ENCODE results near the gene LRRTM3.

The LRRTM3 gene

DNA sequence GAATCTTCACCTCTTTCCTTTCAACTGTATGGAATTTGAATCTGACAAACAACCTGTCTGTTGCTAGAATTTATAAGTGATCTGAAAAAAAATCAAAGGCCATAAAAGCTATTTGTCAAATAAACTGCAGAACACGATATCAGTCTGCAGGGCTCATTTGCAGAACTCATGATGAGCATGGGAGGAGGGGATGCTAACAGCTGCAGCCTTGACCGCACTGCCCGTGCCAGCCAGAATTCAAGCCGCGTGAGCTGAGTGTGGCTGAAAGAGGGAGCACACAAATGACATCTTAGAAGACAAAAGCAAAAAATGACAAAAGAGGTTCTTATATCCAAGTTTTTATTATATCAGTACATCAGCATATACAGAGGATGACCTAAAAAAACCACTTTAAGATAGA lies 15.7 kb downstream of the LRRTM3 start:
- H3K9me3 ChIP-seq (replicated peaks; ENCODE audit: insufficient read depth, low read length): no peaks in the 10 kb centered on the region
- H3F3A ChIP-seq (ENCODE audit: insufficient read depth, low read length): no peaks in the 10 kb centered on the region
- no peaks in the 10 kb centered on the region for H3K36me3 ChIP-seq (replicated peaks; ENCODE audit: insufficient read depth, low read length)
- H3K9ac ChIP-seq (ENCODE audit: low read length): no peak overlapping the region
- TF ChIP-seq EZH2phosphoT487 (IDR thresholded peaks at IDR 0.05; ENCODE audit: low read length) (no peak), EZH2 (optimal IDR thresholded peaks at IDR 0.05; ENCODE audit: low read depth, low read length) (no peak)
- TF ChIP-seq, protein P1, sequence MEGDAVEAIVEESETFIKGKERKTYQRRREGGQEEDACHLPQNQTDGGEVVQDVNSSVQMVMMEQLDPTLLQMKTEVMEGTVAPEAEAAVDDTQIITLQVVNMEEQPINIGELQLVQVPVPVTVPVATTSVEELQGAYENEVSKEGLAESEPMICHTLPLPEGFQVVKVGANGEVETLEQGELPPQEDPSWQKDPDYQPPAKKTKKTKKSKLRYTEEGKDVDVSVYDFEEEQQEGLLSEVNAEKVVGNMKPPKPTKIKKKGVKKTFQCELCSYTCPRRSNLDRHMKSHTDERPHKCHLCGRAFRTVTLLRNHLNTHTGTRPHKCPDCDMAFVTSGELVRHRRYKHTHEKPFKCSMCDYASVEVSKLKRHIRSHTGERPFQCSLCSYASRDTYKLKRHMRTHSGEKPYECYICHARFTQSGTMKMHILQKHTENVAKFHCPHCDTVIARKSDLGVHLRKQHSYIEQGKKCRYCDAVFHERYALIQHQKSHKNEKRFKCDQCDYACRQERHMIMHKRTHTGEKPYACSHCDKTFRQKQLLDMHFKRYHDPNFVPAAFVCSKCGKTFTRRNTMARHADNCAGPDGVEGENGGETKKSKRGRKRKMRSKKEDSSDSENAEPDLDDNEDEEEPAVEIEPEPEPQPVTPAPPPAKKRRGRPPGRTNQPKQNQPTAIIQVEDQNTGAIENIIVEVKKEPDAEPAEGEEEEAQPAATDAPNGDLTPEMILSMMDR (IDR thresholded peaks at IDR 0.05; ENCODE audit: low read length): no peak
- H2AFZ ChIP-seq (ENCODE audit: low read length): no peak overlapping the region
- DNase-seq: no peak
- no peaks in the 10 kb centered on the region for H3K79me2 ChIP-seq (ENCODE audit: low read length)
- no peaks in the 10 kb centered on the region for H3K27me3 ChIP-seq (replicated peaks; ENCODE audit: insufficient read depth, low read length)
- H3K4me1 ChIP-seq (ENCODE audit: low read length): no peaks in the 10 kb centered on the region
- H4K20me1 ChIP-seq (ENCODE audit: insufficient read depth, low read length): no peaks in the 10 kb centered on the region
- H3K27ac ChIP-seq (ENCODE audit: low read length): no peak overlapping the region
- H3K4me2 ChIP-seq (ENCODE audit: low read depth, low read length): no peak overlapping the region
- no peaks in the 10 kb centered on the region for H3K9me2 ChIP-seq (replicated peaks; ENCODE audit: insufficient read depth, low read length)
- H3K4me3 ChIP-seq (ENCODE audit: low read length): no peak overlapping the region

DNA sequence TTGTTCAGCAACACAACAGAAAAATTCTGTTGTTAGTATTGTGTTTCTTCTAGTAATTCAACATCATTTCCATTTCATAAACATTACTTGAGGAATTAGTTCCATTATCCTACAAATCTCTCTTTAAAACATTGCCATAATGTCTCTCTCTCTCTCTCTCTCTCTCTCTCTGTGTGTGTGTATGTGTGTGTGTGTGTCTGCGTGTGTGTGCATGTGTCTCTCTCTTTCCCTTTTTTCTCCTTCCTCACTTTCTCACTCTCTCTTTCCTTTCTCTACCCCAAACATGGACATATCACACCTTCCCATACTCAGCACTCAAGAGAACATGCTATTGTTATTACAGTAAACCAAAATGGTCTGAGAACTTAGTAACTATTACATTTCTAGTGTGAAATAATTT lies 16.6 kb downstream of the LRRTM3 start:
- Histone ChIP-seq H3F3A (ENCODE audit: insufficient read depth, low read length) (no peaks in the 10 kb centered on the region), H3K36me3 (replicated peaks; ENCODE audit: insufficient read depth, low read length) (no peaks in the 10 kb centered on the region), H4K20me1 (ENCODE audit: insufficient read depth, low read length) (no peaks in the 10 kb centered on the region), H3K27ac (ENCODE audit: low read length) (no peak overlapping the region), H3K79me2 (ENCODE audit: low read length) (no peaks in the 10 kb centered on the region), H3K4me1 (ENCODE audit: low read length) (no peaks in the 10 kb centered on the region), H3K9me2 (replicated peaks; ENCODE audit: insufficient read depth, low read length) (no peaks in the 10 kb centered on the region), H3K4me3 (ENCODE audit: low read length) (no peak overlapping the region), H2AFZ (ENCODE audit: low read length) (no peak overlapping the region), H3K4me2 (ENCODE audit: low read depth, low read length) (no peak overlapping the region), H3K9ac (ENCODE audit: low read length) (no peak overlapping the region), H3K27me3 (replicated peaks; ENCODE audit: insufficient read depth, low read length) (no peaks in the 10 kb centered on the region), H3K9me3 (replicated peaks; ENCODE audit: insufficient read depth, low read length) (no peaks in the 10 kb centered on the region)
- TF ChIP-seq, protein P1 (IDR thresholded peaks at IDR 0.05; ENCODE audit: low read length): no peak
- no peak for TF ChIP-seq EZH2phosphoT487 (IDR thresholded peaks at IDR 0.05; ENCODE audit: low read length)
- TF ChIP-seq EZH2 (optimal IDR thresholded peaks at IDR 0.05; ENCODE audit: low read depth, low read length): no peak
- no peak for DNase-seq

DNA sequence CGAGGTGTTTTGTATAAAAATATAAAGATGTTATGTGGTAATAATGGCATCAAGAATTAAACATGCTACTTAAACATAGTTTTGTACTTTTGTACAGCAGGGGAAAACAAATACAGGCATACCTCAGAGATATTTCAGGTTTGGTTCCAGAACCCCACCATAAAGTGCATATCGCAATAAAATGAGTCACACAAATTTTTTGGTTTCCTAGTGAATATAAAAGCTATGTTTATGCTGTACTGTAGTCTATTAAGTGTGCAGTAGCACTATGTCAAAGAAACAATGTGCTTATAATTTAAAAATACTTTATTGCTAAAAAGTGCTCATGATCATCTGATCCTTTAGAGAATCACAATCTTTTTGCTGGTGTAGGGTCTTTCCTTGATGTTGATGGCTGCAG lies 17.8 kb downstream of the LRRTM3 start:
- Histone ChIP-seq H3K4me1 (ENCODE audit: low read length) (no peaks in the 10 kb centered on the region), H3K79me2 (ENCODE audit: low read length) (no peaks in the 10 kb centered on the region), H3K27me3 (replicated peaks; ENCODE audit: insufficient read depth, low read length) (no peaks in the 10 kb centered on the region), H3K27ac (ENCODE audit: low read length) (no peak overlapping the region), H3K9me2 (replicated peaks; ENCODE audit: insufficient read depth, low read length) (no peaks in the 10 kb centered on the region), H3F3A (ENCODE audit: insufficient read depth, low read length) (no peaks in the 10 kb centered on the region), H3K4me3 (ENCODE audit: low read length) (no peak overlapping the region), H3K9me3 (replicated peaks; ENCODE audit: insufficient read depth, low read length) (no peaks in the 10 kb centered on the region), H3K4me2 (ENCODE audit: low read depth, low read length) (no peak overlapping the region), H3K36me3 (replicated peaks; ENCODE audit: insufficient read depth, low read length) (no peaks in the 10 kb centered on the region), H2AFZ (ENCODE audit: low read length) (no peak overlapping the region), H3K9ac (ENCODE audit: low read length) (no peak overlapping the region), H4K20me1 (ENCODE audit: insufficient read depth, low read length) (no peaks in the 10 kb centered on the region)
- DNase-seq: no peak
- TF ChIP-seq EZH2 (optimal IDR thresholded peaks at IDR 0.05; ENCODE audit: low read depth, low read length): no peak
- TF ChIP-seq EZH2phosphoT487 (IDR thresholded peaks at IDR 0.05; ENCODE audit: low read length): no peak
- TF ChIP-seq, protein P1 (IDR thresholded peaks at IDR 0.05; ENCODE audit: low read length): no peak

All from MM.1S (cell line).